Stimulated activated naive CD4-positive, alpha-beta T cell (primary cell): ENCODE data around the gene SORBS1.
A peak's percentile ranks its signal among the peaks of the same experiment; 100 is the strongest.

Experiments
- DNase-seq, 6 experiments: peaks; one replicate each; lab custom pipeline; 2025; lab: John Stamatoyannopoulos, UW

SORBS1 gene

GRCh38 chr10:95459446-95460045 lies 101.6 kb downstream of the SORBS1 start:
- DNase-seq: no peak

GRCh38 chr10:95458871-95459270 lies 102.3 kb downstream of the SORBS1 start:
- DNase-seq: no peak

GRCh38 chr10:95458014-95458413 lies 103.2 kb downstream of the SORBS1 start:
- DNase-seq: no peak

- no peak for DNase-seq
Observed at GRCh38 chr10:95457319-95457886, 103.8 kb downstream of the SORBS1 start.

- DNase-seq: no peak
Observed at GRCh38 chr10:95456516-95456915, 104.7 kb downstream of the SORBS1 start.

- no peak for DNase-seq
Observed at GRCh38 chr10:95454940-95455339, 106.2 kb downstream of the SORBS1 start.

GRCh38 chr10:95454356-95454755 lies 106.8 kb downstream of the SORBS1 start:
- DNase-seq: no peak

GRCh38 chr10:95451568-95452524 lies 109.3 kb downstream of the SORBS1 start:
- DNase-seq: no peak

GRCh38 chr10:95451150-95451549 lies 110.0 kb downstream of the SORBS1 start:
- DNase-seq: no peak

- no peak for DNase-seq
Observed at GRCh38 chr10:95450188-95450587, 111.0 kb downstream of the SORBS1 start.

- no peak for DNase-seq
Observed at GRCh38 chr10:95447685-95448084, 113.5 kb downstream of the SORBS1 start.

- peak in 1 of 6 experiments; percentile 20 for DNase-seq
Observed at GRCh38 chr10:95445837-95446486, 115.2 kb downstream of the SORBS1 start.

GRCh38 chr10:95445223-95445836 lies 115.8 kb downstream of the SORBS1 start:
- no peak for DNase-seq

- no peak for DNase-seq
Observed at GRCh38 chr10:95444792-95445191, 116.4 kb downstream of the SORBS1 start.

GRCh38 chr10:95443636-95444035 lies 117.5 kb downstream of the SORBS1 start:
- DNase-seq: no peak

GRCh38 chr10:95442341-95442740 lies 118.8 kb downstream of the SORBS1 start:
- DNase-seq: no peak

GRCh38 chr10:95441547-95441923 lies 119.6 kb downstream of the SORBS1 start:
- no peak for DNase-seq

GRCh38 chr10:95440756-95441546 lies 120.2 kb downstream of the SORBS1 start:
- no peak for DNase-seq

GRCh38 chr10:95440038-95440725 lies 121.0 kb downstream of the SORBS1 start:
- DNase-seq: no peak

- DNase-seq: no peak
Observed at GRCh38 chr10:95438781-95439180, 122.4 kb downstream of the SORBS1 start.

- no peak for DNase-seq
Observed at GRCh38 chr10:95437669-95438068, 123.5 kb downstream of the SORBS1 start.
